HCT116 (cell line): ENCODE data around the gene FURIN. TPM values are rescaled to one million over a fixed set of nuclear protein-coding genes. Genes with fewer than 3 reads are reported as not detected.

Source experiments
- ATAC-seq: fragments of 200-7000 bp; cut with Tn5 transposase; 2 replicates; pipeline ENCODE4 v1.9.1; 2020; ENCODE audit warnings: mild to moderate bottlenecking, moderate library complexity
- BruUV-seq: library from RNA; stranded (reverse); fragments of 400-500 nt; replicated peaks from 2 replicates; lab custom pipeline; 2021; lab: Mats Ljungman, UMichigan
- CTCF ChIA-PET: fragments of 300-600 bp; sonication (Branson Sonifier 250); formaldehyde crosslinking; loops from one replicate; lab custom pipeline; 2021; ENCODE audit warnings: antibody characterized with exemption; lab: Charles Lee
- POLR2A ChIA-PET: fragments of 300-600, 350-600 bp; sonication (Branson Sonifier 250); formaldehyde crosslinking; loops from one replicate; lab custom pipeline; 2021; ENCODE audit warnings: antibody characterized with exemption; lab: Charles Lee
- RAD21 ChIA-PET, 2 experiments: fragments of 300-600 bp; sonication (Branson Sonifier 250); formaldehyde crosslinking; loops; one replicate each; lab custom pipeline; 2023; ENCODE audit warnings: low total read pairs in 2 of 2; ENCODE audit not compliant: uncharacterized antibody in 2 of 2, unreplicated experiment in 2 of 2, low non-redundant PET in 1 of 2; lab: Charles Lee
- DNase-seq: peaks from one replicate; pipeline ENCODE4 v3.0.0-alpha.2; 2010; ENCODE audit warnings: low read depth, low spot score
- H2AFZ ChIP-seq: fragments of 200-600 bp; shearing (Covaris generic), sonication (generic); 2 replicates; pipeline ENCODE4 v1.6.1; 2017; ENCODE audit warnings: low read depth, mixed run types, mixed read lengths, antibody characterized with exemption, low read length; ENCODE audit not compliant: poor library complexity, severe bottlenecking
- H3K27ac ChIP-seq: 2 replicates; pipeline ENCODE4 v1.5.1; 2012; ENCODE audit warnings: low read depth, low read length
- H3K27me3 ChIP-seq: fragments of 200-600 bp; sonication (generic); 2 replicates; pipeline ENCODE4 v1.6.1; 2016; ENCODE audit warnings: mixed run types, low read length, mixed read lengths; ENCODE audit not compliant: insufficient read depth
- H3K36me3 ChIP-seq, 2 experiments: fragments of 200-500 bp in 1 of 2; fragments of 200-600 bp in 1 of 2; sonication (Bioruptor generic) in 1 of 2; sonication (generic) in 1 of 2; 2 replicates each; pipeline versions ENCODE4 v1.5.1 to v1.6.1; 2014 to 2016; ENCODE audit warnings: low read length in 2 of 2, inconsistent platforms in 1 of 2, mixed read lengths in 1 of 2, mixed run types in 1 of 2; ENCODE audit not compliant: insufficient read depth in 2 of 2, control insufficient read depth in 1 of 2
- H3K4me1 ChIP-seq, 2 experiments: fragments of 200-600 bp in 1 of 2; sonication (generic) in 1 of 2; 2 replicates each; pipeline versions ENCODE4 v1.5.1 to v1.6.1; 2012 to 2017; ENCODE audit warnings: low read length in 2 of 2, inconsistent platforms in 1 of 2, mild to moderate bottlenecking in 1 of 2, mixed read lengths in 1 of 2, mixed run types in 1 of 2, moderate library complexity in 1 of 2; ENCODE audit not compliant: insufficient read depth in 2 of 2, control insufficient read depth in 1 of 2
- H3K4me2 ChIP-seq: fragments of 200-600 bp; sonication (generic); 2 replicates; pipeline ENCODE4 v1.6.1; 2017; ENCODE audit warnings: mixed run types, low read length, mixed read lengths
- H3K4me3 ChIP-seq, 2 experiments: fragments of 200-600 bp in 1 of 2; sonication (generic) in 1 of 2; replicated peaks in 1 of 2; 2 replicates each; pipeline ENCODE4 v1.5.1; 2011 to 2016; ENCODE audit warnings: low read length in 2 of 2, control low read depth in 1 of 2, low read depth in 1 of 2, mild to moderate bottlenecking in 1 of 2, mixed read lengths in 1 of 2, mixed run types in 1 of 2
- H3K79me2 ChIP-seq: fragments of 200-600 bp; sonication (generic); 2 replicates; pipeline ENCODE4 v1.6.1; 2017; ENCODE audit warnings: mild to moderate bottlenecking, mixed run types, low read length, moderate library complexity, mixed read lengths; ENCODE audit not compliant: insufficient read depth
- H3K9ac ChIP-seq: fragments of 200-600 bp; sonication (generic); 2 replicates; pipeline ENCODE4 v1.6.1; 2016; ENCODE audit warnings: low read length, mixed read lengths
- H3K9me2 ChIP-seq: fragments of 200-600 bp; sonication (generic), shearing (Covaris generic); 2 replicates; pipeline ENCODE4 v1.6.1; 2017; ENCODE audit warnings: mixed run types, mild to moderate bottlenecking, moderate library complexity; ENCODE audit not compliant: insufficient read depth
- H3K9me3 ChIP-seq, 2 experiments: fragments of 200-500 bp in 1 of 2; fragments of 200-600 bp in 1 of 2; sonication (Bioruptor generic) in 1 of 2; sonication (generic) in 1 of 2; 2 replicates each; pipeline ENCODE4 v1.6.1; 2014 to 2017; ENCODE audit warnings: low read length in 2 of 2, mixed read lengths in 2 of 2, inconsistent platforms in 1 of 2, low read depth in 1 of 2, mild to moderate bottlenecking in 1 of 2, mixed run types in 1 of 2, moderate library complexity in 1 of 2; ENCODE audit not compliant: control insufficient read depth in 1 of 2, insufficient read depth in 1 of 2
- H4K20me1 ChIP-seq: fragments of 200-600 bp; sonication (generic), shearing (Covaris generic); 2 replicates; pipeline ENCODE4 v1.6.1; 2017; ENCODE audit warnings: mixed run types, mild to moderate bottlenecking, moderate library complexity; ENCODE audit not compliant: insufficient read depth
- CBX3 ChIP-seq: IDR thresholded peaks from 2 replicates; pipeline ENCODE4 v1.6.1; 2012; ENCODE audit warnings: low read depth
- CEBPB ChIP-seq: IDR thresholded peaks from 2 replicates; pipeline ENCODE4 v1.6.1; 2012; ENCODE audit warnings: low read depth
- EGR1 ChIP-seq: IDR thresholded peaks from 2 replicates; pipeline ENCODE4 v1.6.1; 2012; ENCODE audit warnings: low read depth
- EZH2 ChIP-seq: fragments of 200-600 bp; sonication (generic); IDR thresholded peaks from 2 replicates; pipeline ENCODE4 v1.6.1; 2017; ENCODE audit warnings: antibody characterized with exemption, mixed run types
- EZH2phosphoT487 ChIP-seq: fragments of 200-600 bp; IDR thresholded peaks from 2 replicates; pipeline ENCODE4 v1.6.1; 2018; ENCODE audit warnings: antibody characterized with exemption, borderline replicate concordance
- FOSL1 ChIP-seq: IDR thresholded peaks from 2 replicates; pipeline ENCODE4 v1.6.1; 2012; ENCODE audit warnings: low read depth
- JUND ChIP-seq: IDR thresholded peaks from 2 replicates; pipeline ENCODE4 v1.6.1; 2012
- POLR2A ChIP-seq: IDR thresholded peaks from 2 replicates; pipeline ENCODE4 v1.7.0; 2011; ENCODE audit warnings: borderline replicate concordance; ENCODE audit not compliant: insufficient read depth, insufficient read length; ENCODE audit errors: extremely low read depth
- SIN3A ChIP-seq: IDR thresholded peaks from 2 replicates; pipeline ENCODE4 v1.6.1; 2012; ENCODE audit warnings: low read depth
- SP1 ChIP-seq: IDR thresholded peaks from 2 replicates; pipeline ENCODE4 v1.6.1; 2012; ENCODE audit warnings: low read depth
- SRF ChIP-seq: IDR thresholded peaks from 2 replicates; pipeline ENCODE4 v1.6.1; 2012; ENCODE audit warnings: low read depth
- TCF7L2 ChIP-seq: IDR thresholded peaks from 2 replicates; pipeline ENCODE4 v1.7.0; 2011; ENCODE audit warnings: borderline replicate concordance, inconsistent platforms; ENCODE audit not compliant: insufficient read depth, insufficient read length; ENCODE audit errors: extremely low read depth
- ZFX ChIP-seq: fragments of 450-650 bp; IDR thresholded peaks from 2 replicates; pipeline ENCODE4 v1.6.1; 2017
- ZNF274 ChIP-seq: fragments of 200-500 bp; sonication (Bioruptor generic); IDR thresholded peaks from 2 replicates; pipeline ENCODE4 v1.6.1; 2014; ENCODE audit warnings: mild to moderate bottlenecking, low read depth, low read length, inconsistent platforms
- intact Hi-C: fragments of 100-400 bp; cut with micrococcal nuclease; formaldehyde crosslinking; loops from 2 replicates; pipeline ENCODE4 v1.10.0; 2022
- total RNA-seq: library from RNA; stranded (reverse); gene quantifications from one replicate; pipeline ENCODE4 v1.2.1, GENCODE V29; 2021; ENCODE audit not compliant: unreplicated experiment
- TF ChIP-seq, protein P1 (sequence below): IDR thresholded peaks from 2 replicates; pipeline ENCODE4 v1.6.1; 2012; ENCODE audit warnings: low read depth
- TF ChIP-seq, protein P2 (sequence below): IDR thresholded peaks from 2 replicates; pipeline ENCODE4 v1.6.1; 2012
- TF ChIP-seq, protein P3 (sequence below), 3 experiments: fragments of 200-600 bp in 1 of 3; sonication (generic) in 1 of 3; IDR thresholded peaks in 2 of 3; conservative IDR thresholded peaks in 1 of 3; 2 replicates each; pipeline ENCODE4 v1.5.1; 2012 to 2017; ENCODE audit warnings: low read depth in 2 of 3, low read length in 2 of 3, antibody characterized with exemption in 1 of 3, borderline replicate concordance in 1 of 3, control low read depth in 1 of 3, mild to moderate bottlenecking in 1 of 3, mixed read lengths in 1 of 3, mixed run types in 1 of 3, moderate library complexity in 1 of 3; ENCODE audit not compliant: insufficient read depth in 1 of 3
- TF ChIP-seq, protein P4 (sequence below): IDR thresholded peaks from 2 replicates; pipeline ENCODE4 v1.6.1; 2012
- TF ChIP-seq, protein P5 (sequence below): IDR thresholded peaks from 2 replicates; pipeline ENCODE4 v1.6.1; 2011; ENCODE audit warnings: mild to moderate bottlenecking, low read length, moderate library complexity; ENCODE audit not compliant: insufficient replicate concordance; ENCODE audit errors: extremely low read depth

The FURIN gene
- total RNA-seq, 1 experiment from 2014 or later: 42.0 TPM

DNA sequence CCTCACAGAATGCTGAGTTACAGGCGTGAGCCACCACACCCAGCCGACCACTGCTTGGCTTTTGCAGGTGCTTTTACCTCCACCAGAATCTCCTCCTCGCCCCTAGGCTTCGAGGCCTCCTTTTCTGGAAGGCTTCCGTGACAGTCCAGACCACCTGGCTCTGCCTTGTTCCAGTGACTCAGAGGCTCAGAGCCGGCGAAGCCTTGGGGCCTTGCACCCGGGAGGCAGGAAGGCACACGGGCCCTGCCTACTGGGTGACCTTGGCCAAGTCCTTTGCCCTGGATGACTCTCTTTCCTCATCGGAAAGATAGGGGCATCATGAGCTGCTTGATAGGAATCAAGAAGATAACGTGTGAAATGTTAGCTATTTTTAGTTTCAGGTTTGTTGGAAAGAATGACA lies 31.3 kb upstream of the FURIN start (continued):
- TF ChIP-seq, protein P1, sequence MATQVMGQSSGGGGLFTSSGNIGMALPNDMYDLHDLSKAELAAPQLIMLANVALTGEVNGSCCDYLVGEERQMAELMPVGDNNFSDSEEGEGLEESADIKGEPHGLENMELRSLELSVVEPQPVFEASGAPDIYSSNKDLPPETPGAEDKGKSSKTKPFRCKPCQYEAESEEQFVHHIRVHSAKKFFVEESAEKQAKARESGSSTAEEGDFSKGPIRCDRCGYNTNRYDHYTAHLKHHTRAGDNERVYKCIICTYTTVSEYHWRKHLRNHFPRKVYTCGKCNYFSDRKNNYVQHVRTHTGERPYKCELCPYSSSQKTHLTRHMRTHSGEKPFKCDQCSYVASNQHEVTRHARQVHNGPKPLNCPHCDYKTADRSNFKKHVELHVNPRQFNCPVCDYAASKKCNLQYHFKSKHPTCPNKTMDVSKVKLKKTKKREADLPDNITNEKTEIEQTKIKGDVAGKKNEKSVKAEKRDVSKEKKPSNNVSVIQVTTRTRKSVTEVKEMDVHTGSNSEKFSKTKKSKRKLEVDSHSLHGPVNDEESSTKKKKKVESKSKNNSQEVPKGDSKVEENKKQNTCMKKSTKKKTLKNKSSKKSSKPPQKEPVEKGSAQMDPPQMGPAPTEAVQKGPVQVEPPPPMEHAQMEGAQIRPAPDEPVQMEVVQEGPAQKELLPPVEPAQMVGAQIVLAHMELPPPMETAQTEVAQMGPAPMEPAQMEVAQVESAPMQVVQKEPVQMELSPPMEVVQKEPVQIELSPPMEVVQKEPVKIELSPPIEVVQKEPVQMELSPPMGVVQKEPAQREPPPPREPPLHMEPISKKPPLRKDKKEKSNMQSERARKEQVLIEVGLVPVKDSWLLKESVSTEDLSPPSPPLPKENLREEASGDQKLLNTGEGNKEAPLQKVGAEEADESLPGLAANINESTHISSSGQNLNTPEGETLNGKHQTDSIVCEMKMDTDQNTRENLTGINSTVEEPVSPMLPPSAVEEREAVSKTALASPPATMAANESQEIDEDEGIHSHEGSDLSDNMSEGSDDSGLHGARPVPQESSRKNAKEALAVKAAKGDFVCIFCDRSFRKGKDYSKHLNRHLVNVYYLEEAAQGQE: no peak

DNA sequence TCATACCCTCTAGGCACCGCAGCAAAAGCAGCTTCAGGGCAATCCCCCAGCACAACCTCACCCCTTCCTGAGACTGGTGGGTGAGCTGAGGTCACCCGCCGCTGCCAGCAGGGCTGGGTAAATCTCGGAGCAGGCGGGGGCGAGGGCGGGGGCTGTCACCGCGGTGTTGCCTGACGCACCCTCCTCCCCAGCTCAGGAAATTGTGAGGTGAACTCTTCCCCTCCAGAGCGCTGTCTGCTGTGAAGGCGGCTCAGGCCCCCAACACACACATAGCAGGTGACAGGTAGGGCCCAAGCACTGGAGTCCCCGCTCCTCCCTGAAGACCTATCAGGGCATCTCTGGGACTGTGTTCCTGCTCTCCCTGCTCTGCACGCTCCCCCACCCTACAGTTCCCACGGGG lies 30.2 kb upstream of the FURIN start:
- Histone ChIP-seq H3K4me2 (no peak overlapping the region), H3K27ac (no peak overlapping the region), H3K4me3 (no peak overlapping the region), H3K27me3 (no peaks in the 10 kb centered on the region), H3K36me3 (no peaks in the 10 kb centered on the region), H4K20me1 (no peaks in the 10 kb centered on the region), H3K9me2 (no peaks in the 10 kb centered on the region), H3K79me2 (no peaks in the 10 kb centered on the region), H2AFZ (no peak overlapping the region), H3K9me3 (no peaks in the 10 kb centered on the region), H3K9ac (no peak overlapping the region), H3K4me1 (peaks cover 0 to 5% of the 10 kb centered on the region in 2 experiments; a peak in 1 of 4 replicates)
- POLR2A ChIA-PET: no interaction called here
- ATAC-seq (no peak), DNase-seq (no peak)
- CTCF ChIA-PET: no interaction called here
- intact Hi-C loops: no loop called here
- BruUV-seq: no TSS peak
- RAD21 ChIA-PET: no interaction called here
- TF ChIP-seq, protein P2, sequence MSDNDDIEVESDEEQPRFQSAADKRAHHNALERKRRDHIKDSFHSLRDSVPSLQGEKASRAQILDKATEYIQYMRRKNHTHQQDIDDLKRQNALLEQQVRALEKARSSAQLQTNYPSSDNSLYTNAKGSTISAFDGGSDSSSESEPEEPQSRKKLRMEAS: no peak
- no peak for TF ChIP-seq EZH2
- TF ChIP-seq EGR1: no peak
- no peak for TF ChIP-seq SIN3A
- TF ChIP-seq ZNF274: no peak
- TF ChIP-seq SRF: no peak
- TF ChIP-seq, protein P3, sequence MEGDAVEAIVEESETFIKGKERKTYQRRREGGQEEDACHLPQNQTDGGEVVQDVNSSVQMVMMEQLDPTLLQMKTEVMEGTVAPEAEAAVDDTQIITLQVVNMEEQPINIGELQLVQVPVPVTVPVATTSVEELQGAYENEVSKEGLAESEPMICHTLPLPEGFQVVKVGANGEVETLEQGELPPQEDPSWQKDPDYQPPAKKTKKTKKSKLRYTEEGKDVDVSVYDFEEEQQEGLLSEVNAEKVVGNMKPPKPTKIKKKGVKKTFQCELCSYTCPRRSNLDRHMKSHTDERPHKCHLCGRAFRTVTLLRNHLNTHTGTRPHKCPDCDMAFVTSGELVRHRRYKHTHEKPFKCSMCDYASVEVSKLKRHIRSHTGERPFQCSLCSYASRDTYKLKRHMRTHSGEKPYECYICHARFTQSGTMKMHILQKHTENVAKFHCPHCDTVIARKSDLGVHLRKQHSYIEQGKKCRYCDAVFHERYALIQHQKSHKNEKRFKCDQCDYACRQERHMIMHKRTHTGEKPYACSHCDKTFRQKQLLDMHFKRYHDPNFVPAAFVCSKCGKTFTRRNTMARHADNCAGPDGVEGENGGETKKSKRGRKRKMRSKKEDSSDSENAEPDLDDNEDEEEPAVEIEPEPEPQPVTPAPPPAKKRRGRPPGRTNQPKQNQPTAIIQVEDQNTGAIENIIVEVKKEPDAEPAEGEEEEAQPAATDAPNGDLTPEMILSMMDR (IDR thresholded peaks at IDR 0.05 in 2 of 3, conservative IDR thresholded peaks at IDR 0.05 in 1 of 3; ENCODE audit: borderline replicate concordance in 1 of 3, insufficient read depth in 1 of 3, low read depth in 2 of 3, low read length in 2 of 3): no peak
- TF ChIP-seq FOSL1: no peak
- TF ChIP-seq CEBPB: no peak
- TF ChIP-seq POLR2A: no peak
- TF ChIP-seq, protein P4, sequence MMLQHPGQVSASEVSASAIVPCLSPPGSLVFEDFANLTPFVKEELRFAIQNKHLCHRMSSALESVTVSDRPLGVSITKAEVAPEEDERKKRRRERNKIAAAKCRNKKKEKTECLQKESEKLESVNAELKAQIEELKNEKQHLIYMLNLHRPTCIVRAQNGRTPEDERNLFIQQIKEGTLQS: no peak
- no peak for TF ChIP-seq EZH2phosphoT487
- no peak for TF ChIP-seq TCF7L2
- no peak for TF ChIP-seq CBX3
- no peak for TF ChIP-seq JUND
- TF ChIP-seq ZFX: no peak
- TF ChIP-seq SP1: no peak
- TF ChIP-seq, protein P5, sequence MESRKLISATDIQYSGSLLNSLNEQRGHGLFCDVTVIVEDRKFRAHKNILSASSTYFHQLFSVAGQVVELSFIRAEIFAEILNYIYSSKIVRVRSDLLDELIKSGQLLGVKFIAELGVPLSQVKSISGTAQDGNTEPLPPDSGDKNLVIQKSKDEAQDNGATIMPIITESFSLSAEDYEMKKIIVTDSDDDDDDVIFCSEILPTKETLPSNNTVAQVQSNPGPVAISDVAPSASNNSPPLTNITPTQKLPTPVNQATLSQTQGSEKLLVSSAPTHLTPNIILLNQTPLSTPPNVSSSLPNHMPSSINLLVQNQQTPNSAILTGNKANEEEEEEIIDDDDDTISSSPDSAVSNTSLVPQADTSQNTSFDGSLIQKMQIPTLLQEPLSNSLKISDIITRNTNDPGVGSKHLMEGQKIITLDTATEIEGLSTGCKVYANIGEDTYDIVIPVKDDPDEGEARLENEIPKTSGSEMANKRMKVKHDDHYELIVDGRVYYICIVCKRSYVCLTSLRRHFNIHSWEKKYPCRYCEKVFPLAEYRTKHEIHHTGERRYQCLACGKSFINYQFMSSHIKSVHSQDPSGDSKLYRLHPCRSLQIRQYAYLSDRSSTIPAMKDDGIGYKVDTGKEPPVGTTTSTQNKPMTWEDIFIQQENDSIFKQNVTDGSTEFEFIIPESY: no peak
